GM12873 (cell line): ENCODE data around the gene NAPSA.

Experiments used
- TF ChIP-seq, protein P1 (sequence below): IDR thresholded peaks from 2 replicates; pipeline ENCODE4 v1.5.1; 2012; ENCODE audit warnings: low read depth, mild to moderate bottlenecking, moderate library complexity, low read length, control low read depth; ENCODE audit not compliant: insufficient read depth; ENCODE audit errors: missing control alignments

NAPSA gene

GRCh38 chr19:50361290-50362029 lies 4.0 kb downstream of the NAPSA start:
- TF ChIP-seq, protein P1, sequence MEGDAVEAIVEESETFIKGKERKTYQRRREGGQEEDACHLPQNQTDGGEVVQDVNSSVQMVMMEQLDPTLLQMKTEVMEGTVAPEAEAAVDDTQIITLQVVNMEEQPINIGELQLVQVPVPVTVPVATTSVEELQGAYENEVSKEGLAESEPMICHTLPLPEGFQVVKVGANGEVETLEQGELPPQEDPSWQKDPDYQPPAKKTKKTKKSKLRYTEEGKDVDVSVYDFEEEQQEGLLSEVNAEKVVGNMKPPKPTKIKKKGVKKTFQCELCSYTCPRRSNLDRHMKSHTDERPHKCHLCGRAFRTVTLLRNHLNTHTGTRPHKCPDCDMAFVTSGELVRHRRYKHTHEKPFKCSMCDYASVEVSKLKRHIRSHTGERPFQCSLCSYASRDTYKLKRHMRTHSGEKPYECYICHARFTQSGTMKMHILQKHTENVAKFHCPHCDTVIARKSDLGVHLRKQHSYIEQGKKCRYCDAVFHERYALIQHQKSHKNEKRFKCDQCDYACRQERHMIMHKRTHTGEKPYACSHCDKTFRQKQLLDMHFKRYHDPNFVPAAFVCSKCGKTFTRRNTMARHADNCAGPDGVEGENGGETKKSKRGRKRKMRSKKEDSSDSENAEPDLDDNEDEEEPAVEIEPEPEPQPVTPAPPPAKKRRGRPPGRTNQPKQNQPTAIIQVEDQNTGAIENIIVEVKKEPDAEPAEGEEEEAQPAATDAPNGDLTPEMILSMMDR: no peak

DNA sequence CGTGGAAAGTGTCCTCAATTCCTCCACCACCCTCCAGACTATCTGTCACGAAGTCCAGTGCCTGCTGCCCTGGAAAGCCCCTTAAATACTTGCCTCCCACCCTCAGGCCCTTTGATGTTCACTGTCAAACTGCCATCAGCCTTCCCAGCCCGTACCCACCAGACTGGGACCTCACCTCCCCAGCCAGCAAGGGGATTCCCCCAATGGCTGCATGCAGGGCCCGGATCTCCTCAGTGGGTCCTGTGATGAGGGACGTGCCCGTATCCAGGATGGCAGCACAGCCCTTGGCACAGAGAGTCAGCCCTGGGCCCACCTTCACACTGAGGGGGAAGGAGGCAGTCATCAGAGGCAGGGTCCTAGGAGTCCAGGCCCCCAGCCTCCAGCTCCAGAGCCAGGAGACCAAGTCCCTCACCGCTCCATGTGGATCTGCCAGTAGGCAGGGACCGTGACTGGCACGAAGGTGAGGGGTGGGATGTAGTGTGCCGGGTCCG lies 6.1 kb downstream of the NAPSA start:
- TF ChIP-seq, protein P1: no peak

GRCh38 chr19:50358483-50359327 lies 6.7 kb downstream of the NAPSA start:
- TF ChIP-seq, protein P1: no peak

DNA sequence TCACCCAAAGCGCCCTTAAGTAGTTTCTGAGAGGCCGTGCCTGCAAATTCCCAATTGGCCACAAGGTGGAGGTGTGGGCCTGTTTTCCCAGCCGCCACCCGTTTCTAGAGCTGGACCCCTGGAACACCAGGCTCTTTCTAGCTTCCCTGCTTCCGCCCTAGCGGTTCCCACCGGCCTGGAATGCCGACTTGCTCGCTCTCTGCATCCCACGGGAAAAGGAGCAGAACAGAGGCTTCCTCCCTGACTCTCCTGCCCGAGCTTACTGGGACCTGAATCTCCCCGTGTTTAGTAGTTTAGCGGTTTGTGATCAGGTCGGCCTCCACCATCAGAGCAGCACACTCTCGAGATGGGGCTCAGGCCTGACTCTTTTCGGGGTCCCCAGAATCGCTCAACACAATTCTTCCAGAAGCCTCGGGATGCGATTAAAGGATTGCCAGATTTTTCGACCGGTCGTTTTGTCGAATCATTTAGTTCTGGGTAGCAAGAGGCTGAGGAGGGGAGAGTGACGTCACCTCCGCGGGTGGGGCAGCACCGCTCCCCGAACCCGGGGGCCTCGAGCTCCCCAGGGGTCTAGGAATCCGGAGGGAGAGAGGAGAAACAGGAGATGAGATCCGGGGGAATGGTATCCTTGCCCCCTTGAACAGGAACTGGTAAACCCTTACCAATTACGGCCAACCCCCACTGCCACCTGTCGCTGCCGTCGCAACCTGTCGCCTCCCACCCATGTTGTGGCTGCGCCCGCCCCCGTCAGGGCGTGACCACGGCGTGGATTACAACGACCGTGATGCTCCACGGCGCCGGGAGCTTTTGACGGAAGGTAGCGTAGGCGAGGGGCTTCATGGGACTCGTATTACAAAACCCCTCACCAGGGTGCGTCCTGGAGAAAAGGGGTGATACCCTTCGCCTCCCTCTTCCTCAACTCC lies 8.0 kb downstream of the NAPSA start:
- TF ChIP-seq, protein P1: peak; percentile 86

- TF ChIP-seq, protein P1: no peak
These were observed 8.7 kb downstream of the NAPSA start for GRCh38 chr19:50356691-50357177.

GRCh38 chr19:50352242-50352641 lies 13.2 kb downstream of the NAPSA start:
- TF ChIP-seq, protein P1: no peak
